GM18505 (cell line): Measurements from ENCODE around the gene GLCCI1.

Experiments used
- ATAC-seq: cut with Tn5 transposase; IDR thresholded peaks from one replicate; pipeline ENCODE4 v1.9.1; 2021; ENCODE audit not compliant: unreplicated experiment
- POLR2A ChIP-seq: IDR thresholded peaks from 4 replicates; pipeline ENCODE4 v1.6.1; 2011; ENCODE audit warnings: borderline replicate concordance; ENCODE audit not compliant: insufficient read depth, insufficient read length; ENCODE audit errors: extremely low read depth

The GLCCI1 gene

DNA sequence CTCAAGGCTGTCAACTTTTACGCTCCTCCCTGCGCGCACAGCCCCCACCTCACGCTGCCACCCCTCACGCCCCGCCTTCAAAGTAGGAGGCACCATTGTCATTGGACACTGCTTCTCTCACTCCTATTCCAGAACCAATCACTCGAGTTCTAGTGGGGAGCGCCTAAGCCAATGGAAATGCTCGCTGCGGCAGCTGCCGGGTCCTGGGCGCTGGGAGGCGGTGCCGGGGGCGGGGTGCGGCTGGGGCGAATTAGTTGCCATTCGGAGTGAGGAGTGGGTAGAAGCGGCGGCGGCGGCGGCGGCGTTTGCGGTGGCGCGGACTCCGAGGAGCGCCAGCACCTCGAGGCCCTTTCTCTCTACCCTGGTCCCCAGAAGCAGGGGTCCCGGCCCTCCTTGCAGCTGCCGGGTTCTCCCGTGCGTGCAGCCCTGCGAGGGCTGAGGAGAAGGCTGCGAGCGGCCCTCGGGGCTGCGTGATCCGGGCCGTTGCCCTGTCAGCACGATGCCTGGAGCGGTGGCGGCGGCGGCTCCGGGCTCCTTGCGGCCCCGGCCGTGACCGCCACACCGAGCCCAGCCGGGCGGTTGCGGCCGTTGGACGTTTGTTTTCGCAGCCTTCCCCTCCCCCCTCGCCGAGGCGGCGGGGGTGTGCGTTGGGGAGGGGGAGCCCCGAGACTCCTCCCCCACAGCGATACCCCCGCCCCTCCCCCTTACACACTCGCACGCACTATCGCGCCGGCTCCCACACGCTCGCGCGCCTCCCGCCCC is at the start of gene GLCCI1:
Gene GLCCI1, plus strand, starts transcription at position 253 of the 762 bp plus-strand sequence. CDS start 555 bp downstream, outside the sequence.
- TF ChIP-seq POLR2A: peak; percentile 65
- ATAC-seq: peak; percentile 77

DNA sequence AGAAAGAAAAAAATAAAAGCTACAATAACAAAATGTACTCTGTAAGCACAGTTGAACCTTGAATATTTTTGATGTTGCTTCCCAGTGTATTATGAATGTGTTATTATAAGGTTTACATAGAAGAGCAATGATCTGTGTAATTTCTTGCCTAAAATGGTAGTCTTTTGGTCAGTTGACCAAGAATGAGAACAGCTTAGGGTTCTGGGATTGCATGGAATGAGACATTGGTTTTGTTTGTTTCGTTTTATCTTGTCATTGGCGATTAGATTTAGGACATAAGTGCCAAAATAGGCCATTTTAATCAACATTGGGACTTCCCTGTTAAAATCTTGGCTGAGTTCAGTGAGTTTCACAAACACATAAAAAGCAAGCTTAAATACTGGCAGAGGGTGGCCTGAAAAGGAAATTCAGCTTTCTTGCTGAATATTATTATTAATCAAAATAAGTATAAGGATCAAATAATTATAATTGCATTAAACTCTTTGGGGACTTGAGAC is 49.1 kb upstream of the GLCCI1 start:
- TF ChIP-seq POLR2A: no peak
- no peak for ATAC-seq

DNA sequence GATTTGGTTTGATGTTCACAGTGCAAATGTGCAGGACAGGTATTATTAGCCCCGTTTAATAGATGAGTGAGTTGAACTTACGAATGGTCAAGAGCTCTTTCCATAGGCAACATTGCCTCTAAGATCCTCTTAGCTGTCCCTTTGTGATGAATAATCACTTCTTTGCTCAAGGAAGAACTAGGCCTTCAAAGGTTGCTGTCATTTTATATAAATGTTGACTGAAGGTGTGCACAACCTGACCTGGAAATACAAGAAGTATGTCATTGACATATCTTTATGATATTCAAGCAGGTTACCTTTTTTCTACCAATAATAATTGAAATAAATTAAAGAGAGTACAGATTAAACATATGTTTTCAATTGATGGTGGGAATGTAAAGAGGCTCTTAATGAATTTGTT is 48.5 kb upstream of the GLCCI1 start:
- no peak for TF ChIP-seq POLR2A
- ATAC-seq: no peak

DNA sequence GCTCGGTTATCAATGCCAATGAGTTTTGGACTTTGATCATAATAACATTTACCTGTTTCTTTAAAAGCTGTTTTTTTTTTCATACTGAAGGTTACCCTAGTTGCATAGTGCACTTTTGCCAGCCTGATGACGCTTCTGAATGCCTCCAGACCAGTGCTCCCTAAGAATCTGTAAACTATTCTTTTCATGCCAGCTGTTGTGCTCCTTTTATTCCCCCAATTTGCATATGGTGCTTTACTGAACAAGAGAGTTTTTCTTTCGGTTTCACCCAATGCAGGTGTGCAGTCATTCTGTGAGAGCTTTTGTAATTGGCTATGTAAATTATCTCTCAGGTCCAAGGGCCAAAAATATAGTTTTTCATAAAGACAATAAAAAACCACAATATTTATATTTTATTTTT is 48.1 kb upstream of the GLCCI1 start:
- peak; percentile 91 for ATAC-seq

DNA sequence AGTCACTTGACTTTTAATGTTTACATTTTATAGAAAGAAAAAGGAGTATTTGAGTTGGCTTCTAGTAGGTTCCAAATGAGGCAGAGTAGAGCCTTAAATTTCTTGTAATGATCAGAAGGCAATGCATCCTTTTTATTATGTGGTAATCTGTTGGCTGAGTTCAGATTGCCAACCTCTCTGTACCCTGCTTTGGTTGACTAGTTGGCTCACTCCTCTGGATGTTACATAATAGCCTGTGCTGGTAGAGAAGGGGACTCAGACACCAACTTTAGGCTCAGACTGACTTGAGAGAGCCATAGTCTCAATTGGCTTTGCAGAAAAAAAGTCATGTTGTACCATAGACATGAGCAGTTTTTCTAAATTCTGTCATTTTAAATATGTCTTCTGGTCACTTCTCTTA is 46.8 kb upstream of the GLCCI1 start:
- TF ChIP-seq POLR2A: no peak
- ATAC-seq: no peak

More for the DNA sequence above, 48.1 kb upstream of the GLCCI1 start:
- TF ChIP-seq POLR2A: no peak

DNA sequence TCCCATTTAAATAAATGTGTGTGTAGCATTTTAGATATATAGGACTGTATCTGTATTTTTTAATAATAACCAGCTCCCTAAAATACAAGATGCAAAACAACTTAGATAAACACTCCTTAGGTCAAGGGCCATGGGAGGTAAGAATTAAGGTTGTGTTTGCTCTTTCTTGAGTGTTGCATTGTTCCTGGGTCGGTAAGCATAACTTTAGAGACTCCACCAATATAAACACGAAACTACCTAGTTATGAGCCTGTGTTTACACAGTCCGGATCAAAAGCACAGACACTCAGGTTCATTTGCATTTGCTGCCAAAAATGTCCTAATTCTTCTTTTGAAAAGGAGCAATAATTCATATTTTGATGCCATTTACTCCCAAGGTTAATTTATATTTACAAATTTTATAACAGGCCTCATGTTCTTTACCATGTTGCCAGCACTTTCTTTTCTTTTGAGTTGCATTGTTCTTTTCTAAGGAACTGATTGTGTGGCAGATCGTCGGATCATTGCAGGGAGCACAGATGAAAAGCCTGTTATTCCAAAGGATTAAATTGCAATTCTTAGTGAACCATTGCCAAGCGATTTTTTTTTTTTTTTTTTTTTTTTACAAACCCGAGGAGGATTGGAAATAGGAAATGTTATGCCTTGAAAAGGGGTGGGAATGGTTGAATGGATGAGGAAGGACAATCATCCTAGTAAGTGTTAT is 45.8 kb upstream of the GLCCI1 start:
- no peak for TF ChIP-seq POLR2A
- ATAC-seq: no peak

DNA sequence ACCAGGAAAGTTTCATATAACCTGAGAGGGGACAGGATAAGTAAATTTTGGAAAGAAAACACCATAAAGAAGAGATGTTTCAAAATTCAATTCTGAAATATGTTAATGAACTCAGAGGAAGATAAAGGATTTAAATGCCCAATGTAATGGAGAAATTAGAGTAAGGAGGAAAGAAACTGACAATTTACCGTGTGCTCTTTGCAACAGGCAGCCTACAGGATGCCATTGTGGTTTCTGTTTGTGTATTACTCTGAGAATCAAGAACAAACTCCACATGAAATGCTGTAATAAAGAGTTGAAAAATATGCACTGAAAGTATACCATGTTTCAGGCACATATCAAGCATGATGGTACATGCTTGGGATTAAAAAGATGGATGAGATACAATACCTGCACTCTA is 44.8 kb upstream of the GLCCI1 start:
- ATAC-seq: no peak
- TF ChIP-seq POLR2A: no peak

DNA sequence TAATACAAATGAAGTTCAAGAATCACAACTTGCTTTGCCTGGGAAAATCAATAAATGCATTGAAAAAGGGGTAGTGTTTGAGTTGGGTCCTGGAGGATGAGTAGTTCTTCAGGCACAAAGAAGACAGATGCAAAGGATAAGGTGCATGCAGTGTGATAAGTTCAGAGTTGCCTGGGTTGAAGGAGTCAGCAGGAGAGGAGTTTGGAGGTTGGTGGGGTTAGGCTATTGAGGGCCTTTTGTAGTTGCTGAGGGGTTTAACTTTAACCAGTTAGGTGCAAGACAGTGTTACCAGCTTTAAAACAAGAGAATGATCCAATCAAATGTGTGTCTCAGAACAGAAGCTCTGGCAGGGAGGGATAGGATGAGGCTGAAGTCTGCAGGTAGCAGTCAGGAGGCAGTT is 44.3 kb upstream of the GLCCI1 start:
- no peak for ATAC-seq
- TF ChIP-seq POLR2A: no peak

DNA sequence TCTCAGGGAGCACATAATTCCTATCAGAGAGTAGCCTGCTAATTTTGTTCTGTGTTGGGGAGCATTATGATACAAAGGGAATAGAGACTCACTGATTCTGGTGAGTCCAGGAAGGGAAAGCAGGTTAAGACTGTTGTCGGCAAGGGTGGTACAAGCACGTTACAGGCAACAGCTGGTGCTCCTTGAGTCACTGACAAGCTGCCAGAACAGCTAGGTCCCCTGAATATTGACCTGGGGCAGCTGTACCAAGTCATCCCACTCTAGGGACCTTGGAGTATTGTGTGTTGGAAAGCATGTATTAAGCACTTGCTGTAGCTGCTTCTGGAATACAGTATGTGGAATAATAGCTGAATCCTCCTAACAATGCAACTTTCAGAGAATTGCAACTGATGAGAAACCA is 37.0 kb upstream of the GLCCI1 start:
- TF ChIP-seq POLR2A: no peak
- no peak for ATAC-seq

DNA sequence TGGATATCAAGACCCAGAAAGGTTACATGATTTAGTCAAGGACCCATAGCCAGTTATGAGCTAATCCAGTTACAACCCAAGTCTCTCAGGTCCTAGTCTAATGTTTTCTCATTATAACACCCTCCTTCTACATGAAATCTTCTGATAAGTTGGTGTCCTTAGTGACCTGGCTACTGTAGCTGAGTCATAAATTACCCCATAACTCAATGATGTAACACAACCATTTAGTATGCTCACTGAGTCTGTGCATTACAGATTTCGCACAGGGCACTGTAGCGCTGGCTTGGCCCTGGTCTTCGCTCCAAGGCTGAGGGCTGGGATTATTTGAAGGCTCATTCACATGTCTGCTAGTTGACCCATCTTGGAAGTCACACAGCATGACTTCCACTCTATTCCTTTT is 36.0 kb upstream of the GLCCI1 start:
- ATAC-seq: no peak
- TF ChIP-seq POLR2A: no peak

DNA sequence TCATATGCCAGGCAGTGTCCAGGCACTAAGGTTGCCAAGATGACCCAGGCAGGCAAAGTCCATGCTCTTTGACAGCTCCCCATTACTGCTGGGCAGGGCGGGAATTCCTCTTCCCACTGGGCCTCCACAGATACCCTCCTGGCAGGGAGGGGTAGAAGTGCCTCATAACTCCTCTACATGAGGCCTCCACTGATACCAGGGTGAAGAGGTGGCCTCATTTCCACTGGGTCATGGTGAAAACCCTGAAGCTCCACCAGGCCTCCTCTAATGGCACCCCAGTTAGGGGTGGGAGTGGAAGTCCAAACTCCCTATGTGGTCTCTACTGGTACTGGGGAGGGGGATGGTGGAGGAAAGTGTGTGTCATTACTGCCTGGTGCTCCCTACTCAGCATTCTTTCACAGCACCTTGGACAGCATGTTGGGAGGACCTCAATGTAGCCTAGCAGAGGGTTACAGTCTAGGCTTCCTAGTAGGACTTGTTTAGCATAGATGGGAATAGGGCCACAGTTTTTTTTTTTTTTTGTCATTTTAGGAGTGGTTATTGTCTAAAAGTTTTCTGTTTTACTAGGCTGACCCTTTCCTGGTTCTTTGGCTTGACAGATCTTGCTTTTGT is 34.6 kb upstream of the GLCCI1 start:
- no peak for ATAC-seq
- no peak for TF ChIP-seq POLR2A

DNA sequence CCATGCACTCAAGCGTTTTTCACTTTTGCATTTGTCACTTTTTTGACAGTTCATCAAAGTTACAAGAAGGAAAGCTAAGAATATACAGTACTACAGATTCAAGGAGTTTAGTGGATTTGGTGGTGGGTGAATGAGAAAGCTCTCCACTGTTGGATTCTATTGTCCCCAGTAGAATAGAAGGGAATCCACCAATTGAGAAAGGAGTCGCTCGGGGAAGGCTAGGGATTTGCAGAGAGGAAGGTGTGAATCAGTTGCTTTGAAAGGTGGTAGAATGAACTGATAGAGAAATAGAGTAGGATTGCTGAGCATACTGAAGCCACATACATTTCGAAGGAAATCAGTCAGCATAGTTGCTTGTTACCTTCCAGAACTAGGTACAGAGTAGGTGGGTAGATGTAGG is 33.7 kb upstream of the GLCCI1 start:
- no peak for ATAC-seq

DNA sequence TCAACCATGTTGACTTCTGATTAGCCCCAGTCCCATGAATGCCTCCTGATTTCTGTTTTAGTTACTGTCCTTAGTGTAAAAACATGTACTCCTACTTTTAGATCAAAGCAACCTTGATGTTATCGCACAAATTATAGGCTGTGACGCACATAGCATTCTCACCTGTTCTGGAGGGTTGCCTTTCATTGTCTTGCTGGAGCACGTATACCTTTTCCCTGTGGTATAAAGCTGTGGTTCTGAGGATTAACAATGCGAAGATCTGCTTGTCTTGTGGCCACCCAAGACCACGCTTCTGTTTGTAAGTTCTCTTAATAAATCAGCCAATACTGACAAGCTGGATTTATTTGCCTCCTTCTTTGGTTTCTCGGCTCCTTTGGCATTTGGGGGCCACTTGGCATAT is 30.1 kb upstream of the GLCCI1 start:
- ATAC-seq: no peak

More for the DNA sequence above, 33.7 kb upstream of the GLCCI1 start:
- no peak for TF ChIP-seq POLR2A

More for the DNA sequence above, 30.1 kb upstream of the GLCCI1 start:
- TF ChIP-seq POLR2A: no peak
